Measurements from ENCODE around the gene NDST3. TPM values are rescaled to one million over a fixed set of nuclear protein-coding genes. Genes with fewer than 3 reads are reported as not detected.

The NDST3 gene
- total RNA-seq, 1 experiment from 2014 or later, result 0.70 TPM

GRCh38 chr4:118005883-118006282 is 28.4 kb upstream of the NDST3 start:
- Histone ChIP-seq H2BK12ac (ENCODE audit: insufficient read length, low read depth, low read length) (no peak overlapping the region), H3T11ph (ENCODE audit: low read length) (no peak overlapping the region), H2BK120ac (ENCODE audit: low read depth, low read length, poor library complexity, severe bottlenecking) (no peak overlapping the region), H3K27ac (ENCODE audit: insufficient read length, low read depth, low read length) (no peak overlapping the region), H3K23ac (ENCODE audit: insufficient read length, low read depth, low read length) (no peak overlapping the region), H3K56ac (ENCODE audit: insufficient read length, low read depth, low read length) (no peak overlapping the region), H4K5ac (ENCODE audit: insufficient read length, low read depth, low read length) (no peak overlapping the region), H3K18ac (ENCODE audit: insufficient read length, low read depth, low read length) (no peak overlapping the region), H2BK20ac (ENCODE audit: low read depth, low read length, poor library complexity, severe bottlenecking) (no peak overlapping the region), H3K79me1 (ENCODE audit: insufficient read depth, low read depth, low read length, poor library complexity, severe bottlenecking) (no peaks in the 10 kb centered on the region), H3K4ac (ENCODE audit: low read depth, low read length) (no peak overlapping the region), H2BK15ac (ENCODE audit: low read depth, low read length) (no peak overlapping the region), H2BK5ac (ENCODE audit: insufficient read length, low read length) (no peak overlapping the region), H3K79me2 (ENCODE audit: insufficient read depth, low read length) (no peaks in the 10 kb centered on the region), H3K9me3 (ENCODE audit: control insufficient read depth, low read depth, low read length) (no peaks in the 10 kb centered on the region), H4K20me1 (ENCODE audit: control insufficient read depth, insufficient read depth, insufficient read length) (no peaks in the 10 kb centered on the region), H3K4me1 (ENCODE audit: insufficient read depth, low read length) (no peaks in the 10 kb centered on the region), H3K9ac (ENCODE audit: extremely low read depth, insufficient read length, low read length) (no peak overlapping the region), H3K27me3 (ENCODE audit: insufficient read depth, low read length) (no peaks in the 10 kb centered on the region), H3K4me2 (ENCODE audit: insufficient read depth, insufficient read length, low read length) (no peak overlapping the region), H3K14ac (ENCODE audit: insufficient read depth, low read length) (no peak overlapping the region), H4K8ac (replicated peaks; ENCODE audit: insufficient read length, low read depth, low read length) (no peak overlapping the region), H2AK5ac (ENCODE audit: insufficient read length, low read length) (no peak overlapping the region), H4K91ac (ENCODE audit: insufficient read length, low read depth, low read length) (no peak overlapping the region), H2AFZ (ENCODE audit: low read length) (no peak overlapping the region), H3K23me2 (ENCODE audit: insufficient read length, low read depth, low read length, poor library complexity, severe bottlenecking) (no peaks in the 10 kb centered on the region)
- no peak for DNase-seq
- TF ChIP-seq, protein P1, sequence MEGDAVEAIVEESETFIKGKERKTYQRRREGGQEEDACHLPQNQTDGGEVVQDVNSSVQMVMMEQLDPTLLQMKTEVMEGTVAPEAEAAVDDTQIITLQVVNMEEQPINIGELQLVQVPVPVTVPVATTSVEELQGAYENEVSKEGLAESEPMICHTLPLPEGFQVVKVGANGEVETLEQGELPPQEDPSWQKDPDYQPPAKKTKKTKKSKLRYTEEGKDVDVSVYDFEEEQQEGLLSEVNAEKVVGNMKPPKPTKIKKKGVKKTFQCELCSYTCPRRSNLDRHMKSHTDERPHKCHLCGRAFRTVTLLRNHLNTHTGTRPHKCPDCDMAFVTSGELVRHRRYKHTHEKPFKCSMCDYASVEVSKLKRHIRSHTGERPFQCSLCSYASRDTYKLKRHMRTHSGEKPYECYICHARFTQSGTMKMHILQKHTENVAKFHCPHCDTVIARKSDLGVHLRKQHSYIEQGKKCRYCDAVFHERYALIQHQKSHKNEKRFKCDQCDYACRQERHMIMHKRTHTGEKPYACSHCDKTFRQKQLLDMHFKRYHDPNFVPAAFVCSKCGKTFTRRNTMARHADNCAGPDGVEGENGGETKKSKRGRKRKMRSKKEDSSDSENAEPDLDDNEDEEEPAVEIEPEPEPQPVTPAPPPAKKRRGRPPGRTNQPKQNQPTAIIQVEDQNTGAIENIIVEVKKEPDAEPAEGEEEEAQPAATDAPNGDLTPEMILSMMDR (conservative IDR thresholded peaks at IDR 0.05), result peak; percentile 59
- Mint-ChIP-seq H3K36me3 (ENCODE audit: insufficient read depth in 1 of 3, low read depth in 3 of 3) (peaks cover 0 to 5% (median 5%) of the 10 kb centered on the region in 3 experiments; a peak in 3 of 7 replicates), H3K9me3 (peaks cover 0 to 5% of the 10 kb centered on the region in 2 experiments; a peak in 3 of 5 replicates), H3K4me3 (no peak overlapping the region), H3K4me1 (peaks cover 2 to 8% of the 10 kb centered on the region in 2 experiments; a peak in 3 of 4 replicates), H3K27me3 (ENCODE audit: low read depth) (no peaks in the 10 kb centered on the region; the same call in 1 of the 2 replicates), H3K27ac (no peak overlapping the region)
- WGBS (ENCODE audit: extremely low coverage, insufficient read length, low lambda C conversion rate), result no CpG with 5 or more reads among the region's 3 CpGs
